K562 (cell line): ENCODE measurements around the gene IKZF3. TPM values are rescaled to one million over a fixed set of nuclear protein-coding genes. Genes with fewer than 3 reads are reported as not detected.

Experiments used
- CREM ChIP-seq: IDR thresholded peaks from 2 replicates; pipeline ENCODE4 v1.6.1; 2014; ENCODE audit warnings: antibody characterized with exemption, low read depth
- RBBP5 ChIP-seq: fragments of 200-600 bp; sonication (generic); IDR thresholded peaks from 2 replicates; pipeline ENCODE4 v1.6.1; 2012; ENCODE audit warnings: borderline replicate concordance, mild to moderate bottlenecking, low read length, control low read depth, inconsistent platforms; ENCODE audit not compliant: insufficient read depth, poor library complexity, severe bottlenecking
- SMARCA5 ChIP-seq: fragments of 450-650 bp; IDR thresholded peaks from 2 replicates; pipeline ENCODE4 v1.6.1; 2016
- XRCC3 ChIP-seq: fragments of 450-650 bp; IDR thresholded peaks from 2 replicates; pipeline ENCODE4 v1.6.1; 2017; ENCODE audit warnings: mild to moderate bottlenecking, moderate library complexity
- ZFP30 ChIP-seq: fragments of 250-450 bp; sonication (Bioruptor Pico); IDR thresholded peaks from 2 replicates; pipeline ENCODE4 v1.8.0; 2022; ENCODE audit warnings: moderate library complexity, mild to moderate bottlenecking, inconsistent platforms, borderline replicate concordance
- polyA plus RNA-seq, 8 experiments: library from polyadenylated mRNA; depleted of rRNA in 4 of 8; stranded (reverse) in 5 of 8; unstranded in 3 of 8; fragments of >200 nt; fragmentation: Nextera tagmentation in 2 of 8; fragmentation: Illumina TruSeq in 1 of 8; extraction: Ambion mirVana in 2 of 8; extraction: Trizol in 1 of 8; gene quantifications; 2 replicates each; pipeline versions ENCODE4 v1.2.1 to v1.2.3, GENCODE V29; 2011 to 2014; ENCODE audit warnings: inconsistent platforms in 1 of 8, missing spikeins in 1 of 8
- total RNA-seq, 7 experiments: library from RNA; depleted of rRNA in 6 of 7; stranded (reverse); fragments of >200 nt in 6 of 7; fragmentation: Illumina TruSeq in 2 of 7; extraction: Trizol in 2 of 7; gene quantifications; 2 replicates each; pipeline versions ENCODE4 v1.2.1 to v1.2.3, GENCODE V29; 2011 to 2021; ENCODE audit warnings: low replicate concordance in 1 of 7
- TF ChIP-seq, protein P1 (sequence below): fragments of 250-450 bp; sonication (Bioruptor Pico); IDR thresholded peaks from 2 replicates; pipeline ENCODE4 v1.8.0; 2022; ENCODE audit warnings: inconsistent platforms, mild to moderate bottlenecking, moderate library complexity, borderline replicate concordance
- TF ChIP-seq, protein P2 (sequence below): fragments of 450-650 bp; conservative IDR thresholded peaks from 2 replicates; pipeline ENCODE4 v1.6.1; 2016; ENCODE audit warnings: missing genetic modification characterization, low read depth, mild to moderate bottlenecking, missing compliant biosample characterization, moderate library complexity

IKZF3 gene
- total and polyA plus RNA-seq, 9 of the 15 experiments (the other 6 are each of a cell fraction or from before 2014, with no cell fraction given): 0.06 to 1.6 (median 0.62) TPM

- TF ChIP-seq SMARCA5 (no peak), RBBP5 (no peak), ZFP30 (CRISPR knock-in tag) (no peak), XRCC3 (no peak), CREM (no peak)
- TF ChIP-seq, protein P1, sequence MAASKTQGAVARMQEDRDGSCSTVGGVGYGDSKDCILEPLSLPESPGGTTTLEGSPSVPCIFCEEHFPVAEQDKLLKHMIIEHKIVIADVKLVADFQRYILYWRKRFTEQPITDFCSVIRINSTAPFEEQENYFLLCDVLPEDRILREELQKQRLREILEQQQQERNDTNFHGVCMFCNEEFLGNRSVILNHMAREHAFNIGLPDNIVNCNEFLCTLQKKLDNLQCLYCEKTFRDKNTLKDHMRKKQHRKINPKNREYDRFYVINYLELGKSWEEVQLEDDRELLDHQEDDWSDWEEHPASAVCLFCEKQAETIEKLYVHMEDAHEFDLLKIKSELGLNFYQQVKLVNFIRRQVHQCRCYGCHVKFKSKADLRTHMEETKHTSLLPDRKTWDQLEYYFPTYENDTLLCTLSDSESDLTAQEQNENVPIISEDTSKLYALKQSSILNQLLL (CRISPR knock-in tag): no peak
- TF ChIP-seq, protein P2, sequence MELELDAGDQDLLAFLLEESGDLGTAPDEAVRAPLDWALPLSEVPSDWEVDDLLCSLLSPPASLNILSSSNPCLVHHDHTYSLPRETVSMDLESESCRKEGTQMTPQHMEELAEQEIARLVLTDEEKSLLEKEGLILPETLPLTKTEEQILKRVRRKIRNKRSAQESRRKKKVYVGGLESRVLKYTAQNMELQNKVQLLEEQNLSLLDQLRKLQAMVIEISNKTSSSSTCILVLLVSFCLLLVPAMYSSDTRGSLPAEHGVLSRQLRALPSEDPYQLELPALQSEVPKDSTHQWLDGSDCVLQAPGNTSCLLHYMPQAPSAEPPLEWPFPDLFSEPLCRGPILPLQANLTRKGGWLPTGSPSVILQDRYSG: 0 out of 2 replicates have a peak, but pooled peaks have one; percentile 55
Observed at GRCh38 chr17:39753514-39754160, 110.5 kb downstream of the IKZF3 start (continued).
